ENCODE results near the gene HMGN3.

HMGN3 gene

GRCh38 chr6:79152269-79152737, 82.2 kb downstream of the HMGN3 start:
- TF ChIP-seq FOXP2 (optimal IDR thresholded peaks at IDR 0.05; ENCODE audit: borderline replicate concordance, extremely low read depth, extremely low read length, insufficient read depth) (no peak), SIN3A (IDR thresholded peaks at IDR 0.05; ENCODE audit: borderline replicate concordance, insufficient read depth, low read length) (no peak), POLR2AphosphoS5 (IDR thresholded peaks at IDR 0.05; ENCODE audit: low read depth, low read length) (no peak), TAF1 (IDR thresholded peaks at IDR 0.05; ENCODE audit: borderline replicate concordance, insufficient read depth, low read length) (no peak)
- TF ChIP-seq, protein P1, sequence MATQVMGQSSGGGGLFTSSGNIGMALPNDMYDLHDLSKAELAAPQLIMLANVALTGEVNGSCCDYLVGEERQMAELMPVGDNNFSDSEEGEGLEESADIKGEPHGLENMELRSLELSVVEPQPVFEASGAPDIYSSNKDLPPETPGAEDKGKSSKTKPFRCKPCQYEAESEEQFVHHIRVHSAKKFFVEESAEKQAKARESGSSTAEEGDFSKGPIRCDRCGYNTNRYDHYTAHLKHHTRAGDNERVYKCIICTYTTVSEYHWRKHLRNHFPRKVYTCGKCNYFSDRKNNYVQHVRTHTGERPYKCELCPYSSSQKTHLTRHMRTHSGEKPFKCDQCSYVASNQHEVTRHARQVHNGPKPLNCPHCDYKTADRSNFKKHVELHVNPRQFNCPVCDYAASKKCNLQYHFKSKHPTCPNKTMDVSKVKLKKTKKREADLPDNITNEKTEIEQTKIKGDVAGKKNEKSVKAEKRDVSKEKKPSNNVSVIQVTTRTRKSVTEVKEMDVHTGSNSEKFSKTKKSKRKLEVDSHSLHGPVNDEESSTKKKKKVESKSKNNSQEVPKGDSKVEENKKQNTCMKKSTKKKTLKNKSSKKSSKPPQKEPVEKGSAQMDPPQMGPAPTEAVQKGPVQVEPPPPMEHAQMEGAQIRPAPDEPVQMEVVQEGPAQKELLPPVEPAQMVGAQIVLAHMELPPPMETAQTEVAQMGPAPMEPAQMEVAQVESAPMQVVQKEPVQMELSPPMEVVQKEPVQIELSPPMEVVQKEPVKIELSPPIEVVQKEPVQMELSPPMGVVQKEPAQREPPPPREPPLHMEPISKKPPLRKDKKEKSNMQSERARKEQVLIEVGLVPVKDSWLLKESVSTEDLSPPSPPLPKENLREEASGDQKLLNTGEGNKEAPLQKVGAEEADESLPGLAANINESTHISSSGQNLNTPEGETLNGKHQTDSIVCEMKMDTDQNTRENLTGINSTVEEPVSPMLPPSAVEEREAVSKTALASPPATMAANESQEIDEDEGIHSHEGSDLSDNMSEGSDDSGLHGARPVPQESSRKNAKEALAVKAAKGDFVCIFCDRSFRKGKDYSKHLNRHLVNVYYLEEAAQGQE (IDR thresholded peaks at IDR 0.05; ENCODE audit: insufficient read depth in 1 of 2, low read depth in 2 of 2, low read length in 2 of 2), result no peak
